WTC11 (cell line): ENCODE data around the gene FDPS. TPM values are rescaled to one million over a fixed set of nuclear protein-coding genes. Genes with fewer than 3 reads are reported as not detected.

ENCODE experiments used
- microRNA-seq: library from miRNA; unstranded; fragments of <30 nt; microRNA quantifications from one replicate; pipeline ENCODE4 v1.2.0, GENCODE V29; 2022; ENCODE audit warnings: borderline number of aligned reads
- total RNA-seq: library from RNA; stranded (reverse); gene quantifications from 3 replicates; pipeline ENCODE4 v1.2.3, GENCODE V29; 2021

FDPS gene
- total RNA-seq, 1 experiment from 2014 or later: 354 TPM

Small RNA genes lying within 50 kb of the gene (microRNA-seq; reads per million reads assigned to microRNA genes)
- not detected for gene MIR555

Other genes starting within 250 kb of the FDPS start
- 19.5 to 22.7 TPM (median 22.3 TPM) in 3 replicates for gene EFNA4, start 245.1 kb upstream of the FDPS start, total RNA-seq
- gene EFNA3, start 230.0 kb upstream of the FDPS start, total RNA-seq: 12.5 to 15.4 TPM (median 15.4 TPM) in 3 replicates
- 6.0 to 7.3 TPM (median 6.5 TPM) in 3 replicates for gene EFNA1, start 181.0 kb upstream of the FDPS start, total RNA-seq
- gene SLC50A1, start 173.0 kb upstream of the FDPS start, total RNA-seq: 39.0 to 47.8 TPM (median 46.0 TPM) in 3 replicates
- gene DPM3, start 168.3 kb upstream of the FDPS start, total RNA-seq: 70.6 to 79.8 TPM (median 73.5 TPM) in 3 replicates
- 104 to 161 TPM (median 147 TPM) in 3 replicates for gene KRTCAP2, start 135.6 kb upstream of the FDPS start, total RNA-seq
- 20.3 to 22.1 TPM (median 21.4 TPM) in 3 replicates for gene TRIM46, start 135.0 kb upstream of the FDPS start, total RNA-seq
- gene THBS3, start 101.0 kb upstream of the FDPS start, total RNA-seq: 4.0 to 5.3 TPM (median 5.3 TPM) in 3 replicates
- 57.5 to 62.8 TPM (median 60.4 TPM) in 3 replicates for gene MTX1, start 100.2 kb upstream of the FDPS start, total RNA-seq
- 65.3 to 67.8 TPM (median 66.6 TPM) in 3 replicates for gene ENTREP3, start 53.4 kb upstream of the FDPS start, total RNA-seq
- gene SCAMP3, start 46.5 kb upstream of the FDPS start, total RNA-seq: 50.0 to 58.8 TPM (median 52.2 TPM) in 3 replicates
- 68.2 to 74.9 TPM (median 74.4 TPM) in 3 replicates for gene CLK2, start 35.4 kb upstream of the FDPS start, total RNA-seq
- gene HCN3, start 31.4 kb upstream of the FDPS start, total RNA-seq: 5.9 to 7.3 TPM (median 6.3 TPM) in 3 replicates
- 1.5 to 2.5 TPM (median 1.6 TPM) in 3 replicates for gene PKLR, start 7.4 kb upstream of the FDPS start, total RNA-seq
- 51.4 to 68.8 TPM (median 55.3 TPM) in 3 replicates for gene RUSC1, start 12.0 kb downstream of the FDPS start, total RNA-seq